HCT116 (cell line): ENCODE data around the gene KRT73. TPM values are rescaled to one million over a fixed set of nuclear protein-coding genes. Genes with fewer than 3 reads are reported as not detected.

ENCODE experiments used
- ATAC-seq: fragments of 200-7000 bp; cut with Tn5 transposase; 2 replicates; pipeline ENCODE4 v1.9.1; 2020; ENCODE audit warnings: mild to moderate bottlenecking, moderate library complexity
- BruUV-seq: library from RNA; stranded (reverse); fragments of 400-500 nt; replicated peaks from 2 replicates; lab custom pipeline; 2021; lab: Mats Ljungman, UMichigan
- CTCF ChIA-PET: fragments of 300-600 bp; sonication (Branson Sonifier 250); formaldehyde crosslinking; loops from one replicate; lab custom pipeline; 2021; ENCODE audit warnings: antibody characterized with exemption; lab: Charles Lee
- POLR2A ChIA-PET: fragments of 300-600, 350-600 bp; sonication (Branson Sonifier 250); formaldehyde crosslinking; loops from one replicate; lab custom pipeline; 2021; ENCODE audit warnings: antibody characterized with exemption; lab: Charles Lee
- RAD21 ChIA-PET, 2 experiments: fragments of 300-600 bp; sonication (Branson Sonifier 250); formaldehyde crosslinking; loops; one replicate each; lab custom pipeline; 2023; ENCODE audit warnings: low total read pairs in 2 of 2; ENCODE audit not compliant: uncharacterized antibody in 2 of 2, unreplicated experiment in 2 of 2, low non-redundant PET in 1 of 2; lab: Charles Lee
- DNase-seq: peaks from one replicate; pipeline ENCODE4 v3.0.0-alpha.2; 2010; ENCODE audit warnings: low read depth, low spot score
- H2AFZ ChIP-seq: fragments of 200-600 bp; shearing (Covaris generic), sonication (generic); 2 replicates; pipeline ENCODE4 v1.6.1; 2017; ENCODE audit warnings: low read depth, mixed run types, mixed read lengths, antibody characterized with exemption, low read length; ENCODE audit not compliant: poor library complexity, severe bottlenecking
- H3K27ac ChIP-seq: 2 replicates; pipeline ENCODE4 v1.5.1; 2012; ENCODE audit warnings: low read depth, low read length
- H3K27me3 ChIP-seq: fragments of 200-600 bp; sonication (generic); 2 replicates; pipeline ENCODE4 v1.6.1; 2016; ENCODE audit warnings: mixed run types, low read length, mixed read lengths; ENCODE audit not compliant: insufficient read depth
- H3K36me3 ChIP-seq, 2 experiments: fragments of 200-500 bp in 1 of 2; fragments of 200-600 bp in 1 of 2; sonication (Bioruptor generic) in 1 of 2; sonication (generic) in 1 of 2; 2 replicates each; pipeline versions ENCODE4 v1.5.1 to v1.6.1; 2014 to 2016; ENCODE audit warnings: low read length in 2 of 2, inconsistent platforms in 1 of 2, mixed read lengths in 1 of 2, mixed run types in 1 of 2; ENCODE audit not compliant: insufficient read depth in 2 of 2, control insufficient read depth in 1 of 2
- H3K4me1 ChIP-seq, 2 experiments: fragments of 200-600 bp in 1 of 2; sonication (generic) in 1 of 2; 2 replicates each; pipeline versions ENCODE4 v1.5.1 to v1.6.1; 2012 to 2017; ENCODE audit warnings: low read length in 2 of 2, inconsistent platforms in 1 of 2, mild to moderate bottlenecking in 1 of 2, mixed read lengths in 1 of 2, mixed run types in 1 of 2, moderate library complexity in 1 of 2; ENCODE audit not compliant: insufficient read depth in 2 of 2, control insufficient read depth in 1 of 2
- H3K4me2 ChIP-seq: fragments of 200-600 bp; sonication (generic); 2 replicates; pipeline ENCODE4 v1.6.1; 2017; ENCODE audit warnings: mixed run types, low read length, mixed read lengths
- H3K4me3 ChIP-seq, 2 experiments: fragments of 200-600 bp in 1 of 2; sonication (generic) in 1 of 2; replicated peaks in 1 of 2; 2 replicates each; pipeline ENCODE4 v1.5.1; 2011 to 2016; ENCODE audit warnings: low read length in 2 of 2, control low read depth in 1 of 2, low read depth in 1 of 2, mild to moderate bottlenecking in 1 of 2, mixed read lengths in 1 of 2, mixed run types in 1 of 2
- H3K79me2 ChIP-seq: fragments of 200-600 bp; sonication (generic); 2 replicates; pipeline ENCODE4 v1.6.1; 2017; ENCODE audit warnings: mild to moderate bottlenecking, mixed run types, low read length, moderate library complexity, mixed read lengths; ENCODE audit not compliant: insufficient read depth
- H3K9ac ChIP-seq: fragments of 200-600 bp; sonication (generic); 2 replicates; pipeline ENCODE4 v1.6.1; 2016; ENCODE audit warnings: low read length, mixed read lengths
- H3K9me2 ChIP-seq: fragments of 200-600 bp; sonication (generic), shearing (Covaris generic); 2 replicates; pipeline ENCODE4 v1.6.1; 2017; ENCODE audit warnings: mixed run types, mild to moderate bottlenecking, moderate library complexity; ENCODE audit not compliant: insufficient read depth
- H3K9me3 ChIP-seq, 2 experiments: fragments of 200-500 bp in 1 of 2; fragments of 200-600 bp in 1 of 2; sonication (Bioruptor generic) in 1 of 2; sonication (generic) in 1 of 2; 2 replicates each; pipeline ENCODE4 v1.6.1; 2014 to 2017; ENCODE audit warnings: low read length in 2 of 2, mixed read lengths in 2 of 2, inconsistent platforms in 1 of 2, low read depth in 1 of 2, mild to moderate bottlenecking in 1 of 2, mixed run types in 1 of 2, moderate library complexity in 1 of 2; ENCODE audit not compliant: control insufficient read depth in 1 of 2, insufficient read depth in 1 of 2
- H4K20me1 ChIP-seq: fragments of 200-600 bp; sonication (generic), shearing (Covaris generic); 2 replicates; pipeline ENCODE4 v1.6.1; 2017; ENCODE audit warnings: mixed run types, mild to moderate bottlenecking, moderate library complexity; ENCODE audit not compliant: insufficient read depth
- CBX3 ChIP-seq: IDR thresholded peaks from 2 replicates; pipeline ENCODE4 v1.6.1; 2012; ENCODE audit warnings: low read depth
- CEBPB ChIP-seq: IDR thresholded peaks from 2 replicates; pipeline ENCODE4 v1.6.1; 2012; ENCODE audit warnings: low read depth
- ELF1 ChIP-seq: IDR thresholded peaks from 2 replicates; pipeline ENCODE4 v1.6.1; 2012; ENCODE audit warnings: low read depth, borderline replicate concordance
- EZH2 ChIP-seq: fragments of 200-600 bp; sonication (generic); IDR thresholded peaks from 2 replicates; pipeline ENCODE4 v1.6.1; 2017; ENCODE audit warnings: antibody characterized with exemption, mixed run types
- EZH2phosphoT487 ChIP-seq: fragments of 200-600 bp; IDR thresholded peaks from 2 replicates; pipeline ENCODE4 v1.6.1; 2018; ENCODE audit warnings: antibody characterized with exemption, borderline replicate concordance
- FOSL1 ChIP-seq: IDR thresholded peaks from 2 replicates; pipeline ENCODE4 v1.6.1; 2012; ENCODE audit warnings: low read depth
- JUND ChIP-seq: IDR thresholded peaks from 2 replicates; pipeline ENCODE4 v1.6.1; 2012
- POLR2AphosphoS5 ChIP-seq: IDR thresholded peaks from 2 replicates; pipeline ENCODE4 v1.6.1; 2011; ENCODE audit warnings: mild to moderate bottlenecking, low read depth, low read length, moderate library complexity
- YY1 ChIP-seq: IDR thresholded peaks from 2 replicates; pipeline ENCODE4 v1.6.1; 2011; ENCODE audit warnings: low read length, low read depth, moderate library complexity, mild to moderate bottlenecking; ENCODE audit not compliant: insufficient replicate concordance; ENCODE audit errors: extremely low read depth
- ZFX ChIP-seq: fragments of 450-650 bp; IDR thresholded peaks from 2 replicates; pipeline ENCODE4 v1.6.1; 2017
- intact Hi-C: fragments of 100-400 bp; cut with micrococcal nuclease; formaldehyde crosslinking; loops from 2 replicates; pipeline ENCODE4 v1.10.0; 2022
- total RNA-seq: library from RNA; stranded (reverse); gene quantifications from one replicate; pipeline ENCODE4 v1.2.1, GENCODE V29; 2021; ENCODE audit not compliant: unreplicated experiment
- TF ChIP-seq, protein P1 (sequence below): IDR thresholded peaks from 2 replicates; pipeline ENCODE4 v1.6.1; 2012
- TF ChIP-seq, protein P2 (sequence below), 3 experiments: fragments of 200-600 bp in 1 of 3; sonication (generic) in 1 of 3; IDR thresholded peaks in 2 of 3; conservative IDR thresholded peaks in 1 of 3; 2 replicates each; pipeline ENCODE4 v1.5.1; 2012 to 2017; ENCODE audit warnings: low read depth in 2 of 3, low read length in 2 of 3, antibody characterized with exemption in 1 of 3, borderline replicate concordance in 1 of 3, control low read depth in 1 of 3, mild to moderate bottlenecking in 1 of 3, mixed read lengths in 1 of 3, mixed run types in 1 of 3, moderate library complexity in 1 of 3; ENCODE audit not compliant: insufficient read depth in 1 of 3
- TF ChIP-seq, protein P3 (sequence below): IDR thresholded peaks from 2 replicates; pipeline ENCODE4 v1.6.1; 2012

The KRT73 gene
- total RNA-seq, 1 experiment from 2014 or later, result not detected

DNA sequence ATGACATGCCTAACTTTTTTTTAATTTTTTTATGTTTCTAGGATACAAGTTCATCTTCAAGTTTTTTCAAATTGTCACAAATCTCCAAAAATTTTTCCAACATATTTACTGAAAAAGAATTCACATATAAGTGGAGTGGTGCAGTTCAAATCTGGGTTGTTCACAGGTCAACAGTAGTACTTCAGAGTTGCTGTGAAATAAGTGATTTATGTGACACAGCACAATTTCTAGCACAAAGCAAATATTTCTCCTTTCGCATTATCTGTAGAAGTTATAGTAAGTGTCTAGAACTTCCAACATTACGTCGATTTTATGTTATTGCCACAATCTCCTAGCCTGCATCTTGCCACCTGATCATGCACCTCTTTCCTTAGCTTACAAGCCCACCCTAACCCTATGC, 43.3 kb upstream of the KRT73 start:
- no peak overlapping the region for H3K27ac ChIP-seq
- no peak overlapping the region for H2AFZ ChIP-seq
- H3K4me1 ChIP-seq, result peaks cover 0 to under 1% of the 10 kb centered on the region in 2 experiments; a peak in 1 of 4 replicates
- ChIA-PET POLR2A (no interaction called here), RAD21 (no interaction called here), CTCF (no interaction called here)
- H3K9me3 ChIP-seq, result no peaks in the 10 kb centered on the region
- TF ChIP-seq CEBPB (no peak), ELF1 (no peak), YY1 (no peak), EZH2 (no peak), ZFX (no peak), JUND (no peak), FOSL1 (no peak), POLR2AphosphoS5 (no peak), CBX3 (no peak), EZH2phosphoT487 (no peak)
- TF ChIP-seq, protein P1, sequence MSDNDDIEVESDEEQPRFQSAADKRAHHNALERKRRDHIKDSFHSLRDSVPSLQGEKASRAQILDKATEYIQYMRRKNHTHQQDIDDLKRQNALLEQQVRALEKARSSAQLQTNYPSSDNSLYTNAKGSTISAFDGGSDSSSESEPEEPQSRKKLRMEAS, result no peak
- TF ChIP-seq, protein P2, sequence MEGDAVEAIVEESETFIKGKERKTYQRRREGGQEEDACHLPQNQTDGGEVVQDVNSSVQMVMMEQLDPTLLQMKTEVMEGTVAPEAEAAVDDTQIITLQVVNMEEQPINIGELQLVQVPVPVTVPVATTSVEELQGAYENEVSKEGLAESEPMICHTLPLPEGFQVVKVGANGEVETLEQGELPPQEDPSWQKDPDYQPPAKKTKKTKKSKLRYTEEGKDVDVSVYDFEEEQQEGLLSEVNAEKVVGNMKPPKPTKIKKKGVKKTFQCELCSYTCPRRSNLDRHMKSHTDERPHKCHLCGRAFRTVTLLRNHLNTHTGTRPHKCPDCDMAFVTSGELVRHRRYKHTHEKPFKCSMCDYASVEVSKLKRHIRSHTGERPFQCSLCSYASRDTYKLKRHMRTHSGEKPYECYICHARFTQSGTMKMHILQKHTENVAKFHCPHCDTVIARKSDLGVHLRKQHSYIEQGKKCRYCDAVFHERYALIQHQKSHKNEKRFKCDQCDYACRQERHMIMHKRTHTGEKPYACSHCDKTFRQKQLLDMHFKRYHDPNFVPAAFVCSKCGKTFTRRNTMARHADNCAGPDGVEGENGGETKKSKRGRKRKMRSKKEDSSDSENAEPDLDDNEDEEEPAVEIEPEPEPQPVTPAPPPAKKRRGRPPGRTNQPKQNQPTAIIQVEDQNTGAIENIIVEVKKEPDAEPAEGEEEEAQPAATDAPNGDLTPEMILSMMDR (IDR thresholded peaks at IDR 0.05 in 2 of 3, conservative IDR thresholded peaks at IDR 0.05 in 1 of 3; ENCODE audit: borderline replicate concordance in 1 of 3, insufficient read depth in 1 of 3, low read depth in 2 of 3, low read length in 2 of 3), result no peak
- TF ChIP-seq, protein P3, sequence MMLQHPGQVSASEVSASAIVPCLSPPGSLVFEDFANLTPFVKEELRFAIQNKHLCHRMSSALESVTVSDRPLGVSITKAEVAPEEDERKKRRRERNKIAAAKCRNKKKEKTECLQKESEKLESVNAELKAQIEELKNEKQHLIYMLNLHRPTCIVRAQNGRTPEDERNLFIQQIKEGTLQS, result no peak
- no peak overlapping the region for H3K4me2 ChIP-seq
- DNase-seq, result no peak
- H3K79me2 ChIP-seq, result no peaks in the 10 kb centered on the region
- H3K9ac ChIP-seq, result no peak overlapping the region
- intact Hi-C loops, result no loop called here
- H4K20me1 ChIP-seq, result no peaks in the 10 kb centered on the region
- no peaks in the 10 kb centered on the region for H3K36me3 ChIP-seq
- H3K4me3 ChIP-seq, result no peak overlapping the region
- ATAC-seq, result no peak
- H3K9me2 ChIP-seq, result no peaks in the 10 kb centered on the region
- BruUV-seq, result no TSS peak
- H3K27me3 ChIP-seq, result no peaks in the 10 kb centered on the region
